GM12878 (cell line): ENCODE data around the gene NTSR1.

Experiments used
- CHD2 ChIP-seq: IDR thresholded peaks from 2 replicates; pipeline ENCODE4 v1.6.1; 2011; ENCODE audit warnings: low read depth, low read length, improper control_type of control experiment, borderline replicate concordance
- JUND ChIP-seq: IDR thresholded peaks from 2 replicates; pipeline ENCODE4 v1.6.1; 2012; ENCODE audit warnings: low read depth, mild to moderate bottlenecking, low read length, improper control_type of control experiment, moderate library complexity
- NFIC ChIP-seq: IDR thresholded peaks from 2 replicates; pipeline ENCODE4 v1.6.1; 2012; ENCODE audit warnings: low read depth, mild to moderate bottlenecking, inconsistent platforms, low read length, moderate library complexity
- RAD21 ChIP-seq: IDR thresholded peaks from 2 replicates; pipeline ENCODE4 v1.6.1; 2011; ENCODE audit warnings: mild to moderate bottlenecking, low read depth, low read length, moderate library complexity; ENCODE audit not compliant: insufficient read depth
- SIX5 ChIP-seq: IDR thresholded peaks from 2 replicates; pipeline ENCODE4 v1.6.1; 2011; ENCODE audit warnings: mild to moderate bottlenecking, low read depth, low read length, moderate library complexity; ENCODE audit not compliant: severe bottlenecking
- ZBED1 ChIP-seq: IDR thresholded peaks from 2 replicates; pipeline ENCODE4 v1.6.1; 2016; ENCODE audit warnings: borderline replicate concordance

- TF ChIP-seq SIX5 (no peak), CHD2 (no peak), NFIC (no peak), RAD21 (no peak), JUND (no peak), ZBED1 (no peak)
Measured at GRCh38 chr20:62715201-62715600, 6.6 kb downstream of the NTSR1 start.
